Neural progenitor cell (in vitro differentiated cells): ENCODE data around the gene TIPRL. TPM values are rescaled to one million over a fixed set of nuclear protein-coding genes. Genes with fewer than 3 reads are reported as not detected.

Experiments
- DNase-seq: peaks from one replicate; pipeline ENCODE4 v3.0.0-alpha.2; 2016; ENCODE audit warnings: low spot score
- H2AFZ ChIP-seq: fragments of 200-600 bp; sonication (generic); replicated peaks from 2 replicates; pipeline ENCODE4 v1.6.1; 2016; ENCODE audit warnings: antibody characterized with exemption
- H3F3A ChIP-seq: fragments of 200-600 bp; sonication (generic); 2 replicates; pipeline ENCODE4 v1.6.1; 2016; ENCODE audit warnings: antibody characterized with exemption, low read depth
- H3K27ac ChIP-seq: fragments of 200-600 bp; sonication (generic); 2 replicates; pipeline ENCODE4 v1.5.1; 2016; ENCODE audit warnings: mild to moderate bottlenecking
- H3K27me3 ChIP-seq: fragments of 200-600 bp; sonication (generic); 2 replicates; pipeline ENCODE4 v1.6.1; 2016; ENCODE audit warnings: mild to moderate bottlenecking, moderate library complexity
- H3K36me3 ChIP-seq: fragments of 200-600 bp; sonication (generic); 2 replicates; pipeline ENCODE4 v1.5.1; 2016
- H3K4me1 ChIP-seq: fragments of 200-600 bp; sonication (generic); 2 replicates; pipeline ENCODE4 v1.6.1; 2016; ENCODE audit warnings: mixed run types
- H3K4me2 ChIP-seq: fragments of 200-600 bp; sonication (generic); 2 replicates; pipeline ENCODE4 v1.6.1; 2016
- H3K4me3 ChIP-seq: fragments of 200-600 bp; sonication (generic); 2 replicates; pipeline ENCODE4 v1.5.1; 2016
- H3K79me2 ChIP-seq: fragments of 200-600 bp; sonication (generic); 2 replicates; pipeline ENCODE4 v1.6.1; 2016; ENCODE audit warnings: low read depth
- H3K9ac ChIP-seq: fragments of 200-600 bp; sonication (generic); 2 replicates; pipeline ENCODE4 v1.6.1; 2016
- H3K9me3 ChIP-seq: fragments of 200-600 bp; sonication (generic); 2 replicates; pipeline ENCODE4 v1.5.1; 2016; ENCODE audit warnings: low read depth
- H4K20me1 ChIP-seq: fragments of 200-600 bp; sonication (generic); 2 replicates; pipeline ENCODE4 v1.6.1; 2016; ENCODE audit warnings: low read depth
- H3K27ac Mint-ChIP-seq: 3 replicates; pipeline ENCODE4 v1.8.0; 2021; ENCODE audit warnings: mixed read lengths
- H3K27me3 Mint-ChIP-seq: 2 replicates; pipeline ENCODE4 v1.8.0; 2022; ENCODE audit warnings: low read depth, mild to moderate bottlenecking, inconsistent platforms, moderate library complexity, mixed read lengths; ENCODE audit not compliant: insufficient read depth
- H3K36me3 Mint-ChIP-seq: 3 replicates; pipeline ENCODE4 v1.8.0; 2021; ENCODE audit warnings: mixed read lengths
- H3K4me1 Mint-ChIP-seq: 3 replicates; pipeline ENCODE4 v1.8.0; 2021; ENCODE audit warnings: mixed read lengths
- H3K4me3 Mint-ChIP-seq: 3 replicates; pipeline ENCODE4 v1.8.0; 2021; ENCODE audit warnings: mild to moderate bottlenecking, moderate library complexity, mixed read lengths
- H3K9me3 Mint-ChIP-seq: 3 replicates; pipeline ENCODE4 v1.8.0; 2020; ENCODE audit warnings: mixed read lengths
- CTCF ChIP-seq: fragments of 200-600 bp; sonication (generic); IDR thresholded peaks from 2 replicates; pipeline ENCODE4 v1.5.1; 2017; ENCODE audit warnings: antibody characterized with exemption, mild to moderate bottlenecking
- EZH2 ChIP-seq: fragments of 200-600 bp; sonication (generic); IDR thresholded peaks from 2 replicates; pipeline ENCODE4 v1.6.1; 2017; ENCODE audit warnings: antibody characterized with exemption, mild to moderate bottlenecking, moderate library complexity
- EZH2phosphoT487 ChIP-seq: fragments of 200-600 bp; sonication (generic); IDR thresholded peaks from 2 replicates; pipeline ENCODE4 v1.6.1; 2017; ENCODE audit warnings: antibody characterized with exemption
- total RNA-seq: library from RNA; depleted of rRNA; stranded (reverse); fragments of >200 nt; gene quantifications from 2 replicates; pipeline ENCODE4 v1.2.3, GENCODE V29; 2015; ENCODE audit warnings: low replicate concordance

TIPRL gene
- total RNA-seq, 1 donor from 2014 or later: 52.9 TPM

- peaks cover 3% of the 10 kb centered on the region for H4K20me1 ChIP-seq
- no peak for DNase-seq
- H3K9me3 ChIP-seq: no peaks in the 10 kb centered on the region
- Mint-ChIP-seq H3K36me3 (peaks cover 39% of the 10 kb centered on the region), H3K4me3 (no peak overlapping the region), H3K27me3 (no peaks in the 10 kb centered on the region), H3K4me1 (no peaks in the 10 kb centered on the region), H3K27ac (no peak overlapping the region), H3K9me3 (no peaks in the 10 kb centered on the region)
- H3K36me3 ChIP-seq: no peaks in the 10 kb centered on the region
- no peaks in the 10 kb centered on the region for H3K27me3 ChIP-seq
- no peak overlapping the region for H3K27ac ChIP-seq
- no peaks in the 10 kb centered on the region for H3F3A ChIP-seq
- no peak overlapping the region for H3K4me2 ChIP-seq
- H3K79me2 ChIP-seq: no peaks in the 10 kb centered on the region
- H3K4me1 ChIP-seq: no peaks in the 10 kb centered on the region
- H2AFZ ChIP-seq: no peak overlapping the region
- H3K9ac ChIP-seq: no peak overlapping the region
- H3K4me3 ChIP-seq: no peak overlapping the region
- no peak for TF ChIP-seq EZH2
- TF ChIP-seq EZH2phosphoT487: no peak
- no peak for TF ChIP-seq CTCF
Measured at GRCh38 chr1:168236836-168237611, 58.3 kb downstream of the TIPRL start.

- peaks cover 9% of the 10 kb centered on the region for H3K4me1 ChIP-seq
- H3K36me3 ChIP-seq: no peaks in the 10 kb centered on the region
- Mint-ChIP-seq H3K4me3 (no peak overlapping the region), H3K9me3 (no peaks in the 10 kb centered on the region), H3K27ac (no peak overlapping the region), H3K27me3 (no peaks in the 10 kb centered on the region), H3K4me1 (peaks cover 4% of the 10 kb centered on the region), H3K36me3 (peaks cover 62% of the 10 kb centered on the region)
- H3K27ac ChIP-seq: no peak overlapping the region
- TF ChIP-seq CTCF (no peak), EZH2phosphoT487 (no peak), EZH2 (no peak)
- no peak overlapping the region for H3K4me2 ChIP-seq
- H3K9ac ChIP-seq: no peak overlapping the region
- DNase-seq: no peak
- H3K79me2 ChIP-seq: no peaks in the 10 kb centered on the region
- H3K9me3 ChIP-seq: no peaks in the 10 kb centered on the region
- H3F3A ChIP-seq: no peaks in the 10 kb centered on the region
- no peak overlapping the region for H2AFZ ChIP-seq
- no peaks in the 10 kb centered on the region for H4K20me1 ChIP-seq
- H3K4me3 ChIP-seq: no peak overlapping the region
- no peaks in the 10 kb centered on the region for H3K27me3 ChIP-seq
Measured at GRCh38 chr1:168243198-168243597, 64.4 kb downstream of the TIPRL start.

- no peaks in the 10 kb centered on the region for H4K20me1 ChIP-seq
- H3F3A ChIP-seq: no peaks in the 10 kb centered on the region
- H3K4me1 ChIP-seq: peaks cover 9% of the 10 kb centered on the region
- no peaks in the 10 kb centered on the region for H3K36me3 ChIP-seq
- H3K36me3 Mint-ChIP-seq: peaks cover 66% of the 10 kb centered on the region
- H3K4me3 Mint-ChIP-seq: no peak overlapping the region
- H3K9me3 ChIP-seq: no peaks in the 10 kb centered on the region
- no peak overlapping the region for H2AFZ ChIP-seq
- no peaks in the 10 kb centered on the region for H3K27me3 Mint-ChIP-seq
- no peaks in the 10 kb centered on the region for H3K79me2 ChIP-seq
- DNase-seq: no peak
- peak overlapping the region; percentile 57 for H3K27ac Mint-ChIP-seq
- H3K4me3 ChIP-seq: no peak overlapping the region
- H3K9me3 Mint-ChIP-seq: no peaks in the 10 kb centered on the region
- peak overlapping the region; percentile 53 for H3K27ac ChIP-seq
- no peaks in the 10 kb centered on the region for H3K27me3 ChIP-seq
- H3K9ac ChIP-seq: no peak overlapping the region
- peaks cover 4% of the 10 kb centered on the region for H3K4me1 Mint-ChIP-seq
- no peak for TF ChIP-seq CTCF
- no peak for TF ChIP-seq EZH2
- TF ChIP-seq EZH2phosphoT487: no peak
- H3K4me2 ChIP-seq: no peak overlapping the region
Measured at GRCh38 chr1:168243636-168244212, 65.0 kb downstream of the TIPRL start.
